D721Med (cell line): ENCODE data around the gene IFIT5.
"Not testable (repeated sequence)": the region's sequence is repeated elsewhere in the genome, so short reads cannot be mapped to it uniquely, and the experiment has no call there.

Experiments used
- DNase-seq: peaks from one replicate; pipeline ENCODE4 v3.0.0; 2011; ENCODE audit warnings: low spot score; ENCODE audit not compliant: insufficient read length
- FAIRE-seq: peaks from 2 replicates; lab custom pipeline; 2011; peaks lifted over from hg19 to GRCh38; lab: Jason Lieb, UNC
- TF ChIP-seq, protein P1 (sequence below): IDR thresholded peaks from 2 replicates; pipeline ENCODE4 v1.5.1; 2012; ENCODE audit warnings: mild to moderate bottlenecking, control low read depth; ENCODE audit not compliant: insufficient read depth; ENCODE audit errors: missing control alignments

Gene IFIT5

DNA sequence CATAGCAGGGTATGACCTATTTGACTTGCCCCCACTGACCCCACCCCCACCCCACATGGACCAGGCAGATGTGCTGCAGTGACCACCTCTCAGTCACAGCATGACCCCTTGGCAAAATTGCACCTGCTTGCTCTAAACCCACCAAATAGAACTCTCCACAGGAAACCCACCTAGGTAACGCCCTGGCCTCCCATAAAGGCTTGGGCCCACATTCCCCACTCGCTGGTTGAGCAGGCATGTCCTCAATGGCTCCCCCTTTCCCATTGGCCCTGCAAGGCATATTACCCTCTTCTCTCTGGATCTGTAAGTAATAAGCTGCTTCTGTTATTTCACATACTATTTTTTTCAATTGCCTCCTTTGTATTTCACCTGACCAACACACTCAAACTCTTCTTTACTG is 19.2 kb upstream of the IFIT5 start:
- DNase-seq, result no peak
- TF ChIP-seq, protein P1, sequence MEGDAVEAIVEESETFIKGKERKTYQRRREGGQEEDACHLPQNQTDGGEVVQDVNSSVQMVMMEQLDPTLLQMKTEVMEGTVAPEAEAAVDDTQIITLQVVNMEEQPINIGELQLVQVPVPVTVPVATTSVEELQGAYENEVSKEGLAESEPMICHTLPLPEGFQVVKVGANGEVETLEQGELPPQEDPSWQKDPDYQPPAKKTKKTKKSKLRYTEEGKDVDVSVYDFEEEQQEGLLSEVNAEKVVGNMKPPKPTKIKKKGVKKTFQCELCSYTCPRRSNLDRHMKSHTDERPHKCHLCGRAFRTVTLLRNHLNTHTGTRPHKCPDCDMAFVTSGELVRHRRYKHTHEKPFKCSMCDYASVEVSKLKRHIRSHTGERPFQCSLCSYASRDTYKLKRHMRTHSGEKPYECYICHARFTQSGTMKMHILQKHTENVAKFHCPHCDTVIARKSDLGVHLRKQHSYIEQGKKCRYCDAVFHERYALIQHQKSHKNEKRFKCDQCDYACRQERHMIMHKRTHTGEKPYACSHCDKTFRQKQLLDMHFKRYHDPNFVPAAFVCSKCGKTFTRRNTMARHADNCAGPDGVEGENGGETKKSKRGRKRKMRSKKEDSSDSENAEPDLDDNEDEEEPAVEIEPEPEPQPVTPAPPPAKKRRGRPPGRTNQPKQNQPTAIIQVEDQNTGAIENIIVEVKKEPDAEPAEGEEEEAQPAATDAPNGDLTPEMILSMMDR, result no peak
- no peak for FAIRE-seq

GRCh38 chr10:89398003-89398749 is 16.2 kb upstream of the IFIT5 start:
- FAIRE-seq (no peak), DNase-seq (no peak)
- TF ChIP-seq, protein P1, result no peak

- DNase-seq (no peak), FAIRE-seq (no peak)
- TF ChIP-seq, protein P1, result no peak
Measured at GRCh38 chr10:89399956-89400355, 14.4 kb upstream of the IFIT5 start.

DNA sequence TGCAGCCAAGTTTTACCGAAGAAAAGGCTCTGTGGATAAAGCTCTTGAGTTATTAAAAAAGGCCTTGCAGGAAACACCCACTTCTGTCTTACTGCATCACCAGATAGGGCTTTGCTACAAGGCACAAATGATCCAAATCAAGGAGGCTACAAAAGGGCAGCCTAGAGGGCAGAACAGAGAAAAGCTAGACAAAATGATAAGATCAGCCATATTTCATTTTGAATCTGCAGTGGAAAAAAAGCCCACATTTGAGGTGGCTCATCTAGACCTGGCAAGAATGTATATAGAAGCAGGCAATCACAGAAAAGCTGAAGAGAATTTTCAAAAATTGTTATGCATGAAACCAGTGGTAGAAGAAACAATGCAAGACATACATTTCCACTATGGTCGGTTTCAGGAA is 11.3 kb upstream of the IFIT5 start:
- no peak for FAIRE-seq
- no peak for DNase-seq

GRCh38 chr10:89404104-89405047 is 10.0 kb upstream of the IFIT5 start:
- no peak for DNase-seq
- no peak for FAIRE-seq
- TF ChIP-seq, protein P1, result no peak

More for the DNA sequence above, 11.3 kb upstream of the IFIT5 start:
- TF ChIP-seq, protein P1, result no peak

GRCh38 chr10:89406178-89406577 is 8.2 kb upstream of the IFIT5 start:
- not testable (repeated sequence) for FAIRE-seq, DNase-seq

GRCh38 chr10:89407792-89408191 is 6.6 kb upstream of the IFIT5 start:
- not testable (repeated sequence) for DNase-seq, FAIRE-seq

- not testable (repeated sequence) for FAIRE-seq, DNase-seq
Measured at GRCh38 chr10:89409282-89409681, 5.1 kb upstream of the IFIT5 start.

- FAIRE-seq, DNase-seq: not testable (repeated sequence)
Measured at GRCh38 chr10:89410551-89410950, 3.8 kb upstream of the IFIT5 start.

- not testable (repeated sequence) for DNase-seq, FAIRE-seq
Measured at GRCh38 chr10:89411135-89411534, 3.2 kb upstream of the IFIT5 start.

DNA sequence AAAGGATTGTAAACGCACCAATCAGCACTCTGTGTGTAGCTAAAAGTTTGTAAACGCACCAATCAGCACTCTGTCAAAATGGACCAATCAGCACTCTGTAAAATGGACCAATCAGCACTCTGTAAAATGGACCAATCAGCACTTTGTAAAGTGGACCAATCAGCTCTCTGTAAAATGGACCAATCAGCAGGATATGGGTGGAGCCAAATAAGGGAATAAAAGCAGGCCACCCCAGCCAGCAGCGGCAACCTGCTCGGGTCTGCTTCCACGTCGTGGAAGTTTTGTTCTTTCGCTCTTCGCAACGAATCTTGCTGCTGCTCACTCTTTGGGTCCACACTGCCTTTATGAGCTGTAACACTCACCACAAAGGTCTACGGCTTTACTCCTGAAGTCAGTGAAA is 2.1 kb upstream of the IFIT5 start:
- FAIRE-seq, result not testable (repeated sequence)

More for the DNA sequence above, 2.1 kb upstream of the IFIT5 start:
- not testable (repeated sequence) for DNase-seq
